H1 (cell line): ENCODE results near the gene ASL. TPM values are rescaled to one million over a fixed set of nuclear protein-coding genes. Genes with fewer than 3 reads are reported as not detected.
A peak's percentile ranks its signal among the peaks of the same experiment; 100 is the strongest.
"Not testable (repeated sequence)": the region's sequence is repeated elsewhere in the genome, so short reads cannot be mapped to it uniquely, and the experiment has no call there.

Experiments
- CTCF ChIA-PET: fragments of 300-600 bp; sonication (Branson Sonifier 250); formaldehyde crosslinking; loops from one replicate; lab custom pipeline; 2021; ENCODE audit not compliant: partially characterized antibody; lab: Charles Lee
- POLR2A ChIA-PET: fragments of 300-600 bp; sonication (Branson Sonifier 250); formaldehyde crosslinking; loops from one replicate; lab custom pipeline; 2021; ENCODE audit warnings: inconsistent platforms; ENCODE audit not compliant: partially characterized antibody; lab: Charles Lee
- DNase-seq, 2 experiments: peaks; one replicate each; pipeline versions ENCODE4 v3.0.0 to v3.0.0-alpha.2; 2010 to 2022; ENCODE audit warnings: low spot score in 2 of 2, low read depth in 1 of 2, mixed read lengths in 1 of 2
- FAIRE-seq: peaks from 2 replicates; lab custom pipeline; 2011; peaks lifted over from hg19 to GRCh38; lab: Jason Lieb, UNC
- H2AFZ ChIP-seq: 2 replicates; pipeline ENCODE4 v1.8.1; 2012; ENCODE audit warnings: low read length, inconsistent platforms
- H2AK5ac ChIP-seq: 2 replicates; pipeline ENCODE4 v1.6.1; 2013; ENCODE audit warnings: low read depth, low read length
- H2BK120ac ChIP-seq: replicated peaks from 2 replicates; pipeline ENCODE3; 2013; ENCODE audit warnings: low read depth, low read length, inconsistent platforms
- H2BK12ac ChIP-seq: 2 replicates; pipeline ENCODE4 v1.6.1; 2013; ENCODE audit warnings: low read depth, low read length
- H2BK15ac ChIP-seq: 2 replicates; pipeline ENCODE4 v1.6.1; 2013; ENCODE audit warnings: low read length
- H2BK20ac ChIP-seq: 2 replicates; pipeline ENCODE4 v1.6.1; 2013; ENCODE audit warnings: low read length
- H2BK5ac ChIP-seq: 2 replicates; pipeline ENCODE4 v1.6.1; 2013; ENCODE audit warnings: low read depth, low read length
- H3K14ac ChIP-seq: 2 replicates; pipeline ENCODE4 v1.6.1; 2013; ENCODE audit warnings: inconsistent platforms; ENCODE audit not compliant: insufficient read length
- H3K18ac ChIP-seq: 2 replicates; pipeline ENCODE4 v1.6.1; 2013; ENCODE audit warnings: low read length; ENCODE audit errors: extremely low read depth
- H3K23ac ChIP-seq: 2 replicates; pipeline ENCODE4 v1.6.1; 2013; ENCODE audit warnings: inconsistent platforms; ENCODE audit not compliant: insufficient read length
- H3K23me2 ChIP-seq: 2 replicates; pipeline ENCODE4 v1.6.1; 2013; ENCODE audit warnings: low read depth, low read length
- H3K27ac ChIP-seq: 2 replicates; pipeline ENCODE4 v1.6.1; 2011; ENCODE audit warnings: low read depth, low read length, inconsistent platforms
- H3K27me3 ChIP-seq, 4 experiments: replicated peaks in 1 of 4; 1 replicate in 1 of 4; 2 replicates in 3 of 4; pipeline versions ENCODE4 v1.6.1 to v1.8.1; 2011 to 2013; ENCODE audit warnings: low read length in 3 of 4, mild to moderate bottlenecking in 3 of 4, inconsistent platforms in 2 of 4, mixed read lengths in 2 of 4, moderate library complexity in 1 of 4; ENCODE audit not compliant: control insufficient read depth in 3 of 4, insufficient read depth in 3 of 4; ENCODE audit errors: extremely low read depth in 1 of 4
- H3K36me3 ChIP-seq, 4 experiments: 2 replicates each; pipeline versions ENCODE4 v1.6.1 to v1.8.1; 2011 to 2013; ENCODE audit warnings: mild to moderate bottlenecking in 4 of 4, low read length in 3 of 4, moderate library complexity in 2 of 4, control low read depth in 1 of 4, inconsistent platforms in 1 of 4; ENCODE audit not compliant: insufficient read depth in 4 of 4, control insufficient read depth in 2 of 4
- H3K4ac ChIP-seq: replicated peaks from 2 replicates; pipeline ENCODE3; 2013; ENCODE audit warnings: low read length, low read depth, mixed read lengths, inconsistent platforms; ENCODE audit not compliant: insufficient read length
- H3K4me1 ChIP-seq, 4 experiments: replicated peaks in 1 of 4; 1 replicate in 1 of 4; 2 replicates in 3 of 4; pipeline versions ENCODE4 v1.6.1 to v1.8.1; 2011 to 2013; ENCODE audit warnings: low read length in 3 of 4, inconsistent platforms in 2 of 4, mixed read lengths in 1 of 4; ENCODE audit not compliant: insufficient read depth in 4 of 4, control insufficient read depth in 3 of 4
- H3K4me2 ChIP-seq, 2 experiments: 2 replicates each; pipeline versions ENCODE4 v1.6.1 to v1.8.1; 2011 to 2013; ENCODE audit warnings: low read depth in 2 of 2, low read length in 2 of 2, control low read depth in 1 of 2, inconsistent platforms in 1 of 2, mild to moderate bottlenecking in 1 of 2; ENCODE audit not compliant: insufficient read depth in 1 of 2
- H3K4me3 ChIP-seq, 4 experiments: fragments of 200-600, 300-600 bp in 1 of 4; sonication (generic), shearing (Covaris generic), sonication (Bioruptor Twin) in 1 of 4; 2 replicates each; pipeline versions ENCODE4 v1.5.1 to v1.8.1; 2011 to 2016; ENCODE audit warnings: low read length in 4 of 4, low read depth in 3 of 4, control low read depth in 2 of 4, inconsistent platforms in 2 of 4, mild to moderate bottlenecking in 2 of 4, mixed read lengths in 1 of 4, moderate library complexity in 1 of 4; ENCODE audit not compliant: insufficient read depth in 2 of 4; ENCODE audit errors: extremely low read depth in 1 of 4
- H3K56ac ChIP-seq: replicated peaks from 2 replicates; pipeline ENCODE3; 2013; ENCODE audit warnings: low read depth, mild to moderate bottlenecking, mixed read lengths, low read length, inconsistent platforms; ENCODE audit not compliant: insufficient read length
- H3K79me1 ChIP-seq: 2 replicates; pipeline ENCODE4 v1.6.1; 2013; ENCODE audit warnings: low read depth, low read length, control low read depth
- H3K79me2 ChIP-seq, 2 experiments: 2 replicates each; pipeline versions ENCODE4 v1.6.1 to v1.8.1; 2012 to 2013; ENCODE audit warnings: low read length in 2 of 2, mild to moderate bottlenecking in 2 of 2, inconsistent platforms in 1 of 2; ENCODE audit not compliant: insufficient read depth in 2 of 2, control insufficient read depth in 1 of 2
- H3K9ac ChIP-seq, 4 experiments: replicated peaks in 1 of 4; 1 replicate in 1 of 4; 2 replicates in 3 of 4; pipeline versions ENCODE4 v1.6.1 to v1.8.1; 2011 to 2013; ENCODE audit warnings: low read depth in 3 of 4, low read length in 3 of 4, control low read depth in 2 of 4, mild to moderate bottlenecking in 2 of 4, moderate library complexity in 2 of 4, inconsistent platforms in 1 of 4; ENCODE audit errors: extremely low read depth in 1 of 4
- H3K9me3 ChIP-seq, 2 experiments: 2 replicates each; pipeline versions ENCODE4 v1.6.1 to v1.8.1; 2012 to 2013; ENCODE audit warnings: mild to moderate bottlenecking in 2 of 2, moderate library complexity in 2 of 2, control low read depth in 1 of 2, inconsistent platforms in 1 of 2, low read depth in 1 of 2, low read length in 1 of 2, mixed read lengths in 1 of 2; ENCODE audit not compliant: insufficient read depth in 2 of 2
- H4K20me1 ChIP-seq, 2 experiments: replicated peaks in 1 of 2; 2 replicates each; pipeline versions ENCODE3 to v1.8.1; 2011 to 2013; ENCODE audit warnings: inconsistent platforms in 2 of 2, low read length in 2 of 2, mild to moderate bottlenecking in 1 of 2; ENCODE audit not compliant: insufficient read depth in 2 of 2, control insufficient read depth in 1 of 2
- H4K5ac ChIP-seq: 2 replicates; pipeline ENCODE4 v1.6.1; 2013; ENCODE audit warnings: low read length, low read depth, mixed read lengths, inconsistent platforms; ENCODE audit not compliant: insufficient read length
- H4K8ac ChIP-seq: 2 replicates; pipeline ENCODE4 v1.8.0; 2013; ENCODE audit warnings: mild to moderate bottlenecking, moderate library complexity, low read length, inconsistent platforms; ENCODE audit not compliant: insufficient read depth; ENCODE audit errors: extremely low read depth
- H4K91ac ChIP-seq: replicated peaks from 2 replicates; pipeline ENCODE3; 2013; ENCODE audit warnings: low read length, mixed read lengths, inconsistent platforms; ENCODE audit not compliant: insufficient read length
- ASH2L ChIP-seq: fragments of 200-600, 300-600 bp; sonication (generic); IDR thresholded peaks from one replicate; pipeline ENCODE4 v1.7.1; 2017; ENCODE audit warnings: low read length
- ATF2 ChIP-seq: IDR thresholded peaks from 2 replicates; pipeline ENCODE4 v1.6.1; 2012; ENCODE audit warnings: low read length, inconsistent platforms
- BACH1 ChIP-seq: IDR thresholded peaks from 2 replicates; pipeline ENCODE4 v1.6.1; 2012; ENCODE audit warnings: low read length, improper control_type of control experiment
- JUND ChIP-seq: IDR thresholded peaks from 2 replicates; pipeline ENCODE4 v1.6.1; 2011; ENCODE audit warnings: mild to moderate bottlenecking, improper control_type of control experiment, low read length
- KDM4A ChIP-seq: IDR thresholded peaks from one replicate; pipeline ENCODE4 v1.7.1; 2012; ENCODE audit warnings: low read depth, mild to moderate bottlenecking, moderate library complexity, low read length, inconsistent platforms; ENCODE audit not compliant: severe bottlenecking
- POLR2A ChIP-seq, 2 experiments: IDR thresholded peaks; 1 replicate in 1 of 2; 2 replicates in 1 of 2; pipeline ENCODE4 v1.6.1; 2011; ENCODE audit warnings: low read depth in 2 of 2, low read length in 2 of 2, mild to moderate bottlenecking in 2 of 2; ENCODE audit errors: control extremely low read depth in 1 of 2
- SIN3A ChIP-seq, 2 experiments: IDR thresholded peaks in 1 of 2; conservative IDR thresholded peaks in 1 of 2; 2 replicates each; pipeline ENCODE4 v1.6.1; 2011 to 2012; ENCODE audit warnings: low read length in 2 of 2, improper control_type of control experiment in 1 of 2, low read depth in 1 of 2, mild to moderate bottlenecking in 1 of 2
- SP1 ChIP-seq: IDR thresholded peaks from 2 replicates; pipeline ENCODE4 v1.6.1; 2011; ENCODE audit warnings: low read depth, low read length
- SP2 ChIP-seq: IDR thresholded peaks from 2 replicates; pipeline ENCODE4 v1.6.1; 2012; ENCODE audit warnings: mild to moderate bottlenecking, low read length, inconsistent platforms
- SRF ChIP-seq: IDR thresholded peaks from 2 replicates; pipeline ENCODE4 v1.6.1; 2011; ENCODE audit warnings: mild to moderate bottlenecking, low read depth, low read length, moderate library complexity
- TBP ChIP-seq: IDR thresholded peaks from 2 replicates; pipeline ENCODE4 v1.6.1; 2011; ENCODE audit warnings: low read depth, low read length, improper control_type of control experiment
- WGBS, 2 experiments: shearing (Covaris generic) in 1 of 2; methylation state at CpG; one replicate each; pipeline versions ENCODE4 v1.1.6 to v1.1.7; 2013 to 2015; ENCODE audit warnings: low lambda C conversion rate in 2 of 2, mixed read lengths in 2 of 2, inconsistent platforms in 1 of 2, low coverage in 1 of 2, missing lambda C conversion rate in 1 of 2; ENCODE audit not compliant: insufficient replicate concordance in 2 of 2, insufficient coverage in 1 of 2, insufficient read length in 1 of 2; ENCODE audit errors: extremely low coverage in 1 of 2, missing lambda C conversion rate in 1 of 2; 5-methylcytosine and 5-hydroxymethylcytosine counted together
- polyA plus RNA-seq, 7 experiments: library from polyadenylated mRNA; depleted of rRNA in 3 of 7; stranded (reverse) in 5 of 7; unstranded in 2 of 7; fragments of >200 nt in 5 of 7; fragments of 200-250 nt in 2 of 7; gene quantifications; 1 replicate in 5 of 7; 2 replicates in 1 of 7; 4 replicates in 1 of 7; pipeline versions ENCODE4 v1.2.1 to v1.2.3, GENCODE V29; 2011 to 2013; ENCODE audit warnings: missing spikeins in 2 of 7, mixed read lengths in 2 of 7
- total RNA-seq: library from RNA; stranded (reverse); fragmentation: NEBNext Ultra II Directional; extraction: Animal tissue kit (Norgen Biotek cat#: 25700); gene quantifications from 2 replicates; pipeline ENCODE4 v1.2.1, GENCODE V29; 2021

Gene ASL
- total and polyA plus RNA-seq, 2 of the 8 experiments (the other 6 are each of a cell fraction or from before 2014, with no cell fraction given): 23.3 to 35.3 TPM

GRCh38 chr7:66075590-66076461 is at the start of gene ASL (continued):
- TF ChIP-seq JUND: no peak
- TF ChIP-seq SP1: peak; percentile 88; the same call in 1 of the 2 replicates
- TF ChIP-seq SRF: no peak
- TF ChIP-seq BACH1: 0 out of 2 replicates have a peak, but pooled peaks have one; percentile 13
- TF ChIP-seq TBP: peak; percentile 95
- peak; percentile 84 to 91 for TF ChIP-seq POLR2A (IDR thresholded peaks at IDR 0.05; ENCODE audit: control extremely low read depth in 1 of 2, low read depth in 2 of 2, low read length in 2 of 2)
- TF ChIP-seq KDM4A: peak; percentile 89
- peak; percentile 72 for TF ChIP-seq ASH2L
- no peak for TF ChIP-seq ATF2
- no peak for TF ChIP-seq SP2
- peak in 1 of 2 experiments; percentile 39; a peak in 1 of 4 replicates for TF ChIP-seq SIN3A (conservative IDR thresholded peaks at IDR 0.05 in 1 of 2, IDR thresholded peaks at IDR 0.05 in 1 of 2; ENCODE audit: low read depth in 1 of 2, low read length in 2 of 2)

GRCh38 chr7:66028342-66028741 is 47.3 kb upstream of the ASL start:
- H4K5ac ChIP-seq, H3K56ac ChIP-seq, H4K8ac ChIP-seq, H3K14ac ChIP-seq, H3K79me1 ChIP-seq, POLR2A ChIA-PET, H2BK15ac ChIP-seq, H2BK120ac ChIP-seq, H3K9ac ChIP-seq, H2BK12ac ChIP-seq, H3K79me2 ChIP-seq, H3K23ac ChIP-seq, H2AFZ ChIP-seq, H3K4me2 ChIP-seq, H3K36me3 ChIP-seq, H2BK20ac ChIP-seq, H3K4me3 ChIP-seq, H3K27me3 ChIP-seq, H3K27ac ChIP-seq, H3K4me1 ChIP-seq, H3K23me2 ChIP-seq, H2AK5ac ChIP-seq, FAIRE-seq, H3K18ac ChIP-seq, H2BK5ac ChIP-seq, H4K20me1 ChIP-seq, H3K9me3 ChIP-seq, H3K4ac ChIP-seq, DNase-seq, H4K91ac ChIP-seq: not testable (repeated sequence)
- 56% methylated on average over 3 of the region's 3 CpGs; no CpG with 5 or more reads in 1 of the 2 experiments for WGBS, 2 experiments
- CTCF ChIA-PET: interaction anchor here (0.9 kb wide), 1 partner anchor 10 kb away, joined by 4 read pairs; no protein-coding TSS in a partner anchor
